Neural progenitor cell (in vitro differentiated cells): Measurements from ENCODE around the gene CMPK2. TPM values are rescaled to one million over a fixed set of nuclear protein-coding genes. Genes with fewer than 3 reads are reported as not detected.

Experiments
- DNase-seq: peaks from one replicate; pipeline ENCODE4 v3.0.0-alpha.2; 2016; ENCODE audit warnings: low spot score
- H2AFZ ChIP-seq: fragments of 200-600 bp; sonication (generic); replicated peaks from 2 replicates; pipeline ENCODE4 v1.6.1; 2016; ENCODE audit warnings: antibody characterized with exemption
- H3F3A ChIP-seq: fragments of 200-600 bp; sonication (generic); 2 replicates; pipeline ENCODE4 v1.6.1; 2016; ENCODE audit warnings: antibody characterized with exemption, low read depth
- H3K27ac ChIP-seq: fragments of 200-600 bp; sonication (generic); 2 replicates; pipeline ENCODE4 v1.5.1; 2016; ENCODE audit warnings: mild to moderate bottlenecking
- H3K27me3 ChIP-seq: fragments of 200-600 bp; sonication (generic); 2 replicates; pipeline ENCODE4 v1.6.1; 2016; ENCODE audit warnings: mild to moderate bottlenecking, moderate library complexity
- H3K36me3 ChIP-seq: fragments of 200-600 bp; sonication (generic); 2 replicates; pipeline ENCODE4 v1.5.1; 2016
- H3K4me1 ChIP-seq: fragments of 200-600 bp; sonication (generic); 2 replicates; pipeline ENCODE4 v1.6.1; 2016; ENCODE audit warnings: mixed run types
- H3K4me2 ChIP-seq: fragments of 200-600 bp; sonication (generic); 2 replicates; pipeline ENCODE4 v1.6.1; 2016
- H3K4me3 ChIP-seq: fragments of 200-600 bp; sonication (generic); 2 replicates; pipeline ENCODE4 v1.5.1; 2016
- H3K79me2 ChIP-seq: fragments of 200-600 bp; sonication (generic); 2 replicates; pipeline ENCODE4 v1.6.1; 2016; ENCODE audit warnings: low read depth
- H3K9ac ChIP-seq: fragments of 200-600 bp; sonication (generic); 2 replicates; pipeline ENCODE4 v1.6.1; 2016
- H3K9me3 ChIP-seq: fragments of 200-600 bp; sonication (generic); 2 replicates; pipeline ENCODE4 v1.5.1; 2016; ENCODE audit warnings: low read depth
- H4K20me1 ChIP-seq: fragments of 200-600 bp; sonication (generic); 2 replicates; pipeline ENCODE4 v1.6.1; 2016; ENCODE audit warnings: low read depth
- H3K27ac Mint-ChIP-seq: 3 replicates; pipeline ENCODE4 v1.8.0; 2021; ENCODE audit warnings: mixed read lengths
- H3K27me3 Mint-ChIP-seq: 2 replicates; pipeline ENCODE4 v1.8.0; 2022; ENCODE audit warnings: low read depth, mild to moderate bottlenecking, inconsistent platforms, moderate library complexity, mixed read lengths; ENCODE audit not compliant: insufficient read depth
- H3K36me3 Mint-ChIP-seq: 3 replicates; pipeline ENCODE4 v1.8.0; 2021; ENCODE audit warnings: mixed read lengths
- H3K4me1 Mint-ChIP-seq: 3 replicates; pipeline ENCODE4 v1.8.0; 2021; ENCODE audit warnings: mixed read lengths
- H3K4me3 Mint-ChIP-seq: 3 replicates; pipeline ENCODE4 v1.8.0; 2021; ENCODE audit warnings: mild to moderate bottlenecking, moderate library complexity, mixed read lengths
- H3K9me3 Mint-ChIP-seq: 3 replicates; pipeline ENCODE4 v1.8.0; 2020; ENCODE audit warnings: mixed read lengths
- EZH2 ChIP-seq: fragments of 200-600 bp; sonication (generic); IDR thresholded peaks from 2 replicates; pipeline ENCODE4 v1.6.1; 2017; ENCODE audit warnings: antibody characterized with exemption, mild to moderate bottlenecking, moderate library complexity
- EZH2phosphoT487 ChIP-seq: fragments of 200-600 bp; sonication (generic); IDR thresholded peaks from 2 replicates; pipeline ENCODE4 v1.6.1; 2017; ENCODE audit warnings: antibody characterized with exemption
- total RNA-seq: library from RNA; depleted of rRNA; stranded (reverse); fragments of >200 nt; gene quantifications from 2 replicates; pipeline ENCODE4 v1.2.3, GENCODE V29; 2015; ENCODE audit warnings: low replicate concordance
- TF ChIP-seq, protein P1 (sequence below): fragments of 200-600 bp; sonication (generic); IDR thresholded peaks from 2 replicates; pipeline ENCODE4 v1.5.1; 2017; ENCODE audit warnings: antibody characterized with exemption, mild to moderate bottlenecking

CMPK2 gene
- total RNA-seq, 1 donor from 2014 or later: not detected

DNA sequence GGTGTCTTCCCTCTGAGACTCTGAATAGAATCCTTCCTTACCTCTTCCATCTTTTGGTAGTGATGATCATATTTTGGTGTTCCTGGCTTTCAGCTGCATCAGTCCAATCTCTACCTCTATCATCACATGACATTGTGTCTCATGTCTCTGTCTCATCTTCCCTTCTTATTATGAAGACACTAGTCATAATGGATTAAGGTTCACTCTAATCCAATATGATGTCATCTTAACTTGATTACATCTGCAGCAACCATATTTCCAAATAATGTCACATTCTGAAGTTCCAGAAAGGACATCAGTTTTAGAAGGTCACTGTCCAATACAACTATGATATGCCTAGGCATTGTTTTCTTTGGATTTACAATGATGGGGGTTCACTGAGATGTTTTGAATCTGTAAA lies 31.5 kb downstream of the CMPK2 start:
- Mint-ChIP-seq H3K9me3 (peaks cover 38% of the 10 kb centered on the region), H3K27me3 (no peaks in the 10 kb centered on the region), H3K36me3 (no peaks in the 10 kb centered on the region), H3K4me1 (no peaks in the 10 kb centered on the region), H3K27ac (no peak overlapping the region), H3K4me3 (no peak overlapping the region)
- H3K4me1 ChIP-seq: no peaks in the 10 kb centered on the region
- no peaks in the 10 kb centered on the region for H3K79me2 ChIP-seq
- TF ChIP-seq, protein P1, sequence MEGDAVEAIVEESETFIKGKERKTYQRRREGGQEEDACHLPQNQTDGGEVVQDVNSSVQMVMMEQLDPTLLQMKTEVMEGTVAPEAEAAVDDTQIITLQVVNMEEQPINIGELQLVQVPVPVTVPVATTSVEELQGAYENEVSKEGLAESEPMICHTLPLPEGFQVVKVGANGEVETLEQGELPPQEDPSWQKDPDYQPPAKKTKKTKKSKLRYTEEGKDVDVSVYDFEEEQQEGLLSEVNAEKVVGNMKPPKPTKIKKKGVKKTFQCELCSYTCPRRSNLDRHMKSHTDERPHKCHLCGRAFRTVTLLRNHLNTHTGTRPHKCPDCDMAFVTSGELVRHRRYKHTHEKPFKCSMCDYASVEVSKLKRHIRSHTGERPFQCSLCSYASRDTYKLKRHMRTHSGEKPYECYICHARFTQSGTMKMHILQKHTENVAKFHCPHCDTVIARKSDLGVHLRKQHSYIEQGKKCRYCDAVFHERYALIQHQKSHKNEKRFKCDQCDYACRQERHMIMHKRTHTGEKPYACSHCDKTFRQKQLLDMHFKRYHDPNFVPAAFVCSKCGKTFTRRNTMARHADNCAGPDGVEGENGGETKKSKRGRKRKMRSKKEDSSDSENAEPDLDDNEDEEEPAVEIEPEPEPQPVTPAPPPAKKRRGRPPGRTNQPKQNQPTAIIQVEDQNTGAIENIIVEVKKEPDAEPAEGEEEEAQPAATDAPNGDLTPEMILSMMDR: no peak
- TF ChIP-seq EZH2: no peak
- no peak for TF ChIP-seq EZH2phosphoT487
- H3K4me3 ChIP-seq: no peak overlapping the region
- no peak overlapping the region for H2AFZ ChIP-seq
- H3F3A ChIP-seq: no peaks in the 10 kb centered on the region
- no peaks in the 10 kb centered on the region for H3K36me3 ChIP-seq
- DNase-seq: no peak
- H4K20me1 ChIP-seq: no peaks in the 10 kb centered on the region
- no peak overlapping the region for H3K4me2 ChIP-seq
- H3K9ac ChIP-seq: no peak overlapping the region
- H3K9me3 ChIP-seq: no peaks in the 10 kb centered on the region
- no peaks in the 10 kb centered on the region for H3K27me3 ChIP-seq
- H3K27ac ChIP-seq: no peak overlapping the region

GRCh38 chr2:6833300-6833604 lies 32.5 kb downstream of the CMPK2 start:
- Histone ChIP-seq H3F3A (no peaks in the 10 kb centered on the region), H3K36me3 (no peaks in the 10 kb centered on the region), H3K27me3 (no peaks in the 10 kb centered on the region), H3K4me3 (no peak overlapping the region), H3K9me3 (no peaks in the 10 kb centered on the region), H3K4me2 (no peak overlapping the region), H3K27ac (no peak overlapping the region), H3K4me1 (no peaks in the 10 kb centered on the region), H3K9ac (no peak overlapping the region), H3K79me2 (no peaks in the 10 kb centered on the region), H4K20me1 (no peaks in the 10 kb centered on the region), H2AFZ (no peak overlapping the region)
- Mint-ChIP-seq H3K4me1 (peaks cover 1% of the 10 kb centered on the region), H3K27me3 (no peaks in the 10 kb centered on the region), H3K27ac (no peak overlapping the region), H3K36me3 (no peaks in the 10 kb centered on the region), H3K9me3 (peaks cover 36% of the 10 kb centered on the region), H3K4me3 (no peak overlapping the region)
- no peak for DNase-seq
- TF ChIP-seq EZH2: no peak
- TF ChIP-seq, protein P1: no peak
- no peak for TF ChIP-seq EZH2phosphoT487

- Histone ChIP-seq H3K27ac (no peak overlapping the region), H3K27me3 (no peaks in the 10 kb centered on the region), H2AFZ (no peak overlapping the region), H3K4me1 (peaks cover 4% of the 10 kb centered on the region), H3K4me3 (no peak overlapping the region), H3K9ac (no peak overlapping the region), H3K9me3 (no peaks in the 10 kb centered on the region), H3K36me3 (no peaks in the 10 kb centered on the region), H4K20me1 (no peaks in the 10 kb centered on the region), H3F3A (no peaks in the 10 kb centered on the region), H3K79me2 (no peaks in the 10 kb centered on the region), H3K4me2 (no peak overlapping the region)
- Mint-ChIP-seq H3K4me1 (peaks cover 6% of the 10 kb centered on the region), H3K27me3 (no peaks in the 10 kb centered on the region), H3K9me3 (peaks cover 36% of the 10 kb centered on the region), H3K27ac (no peak overlapping the region), H3K4me3 (no peak overlapping the region), H3K36me3 (no peaks in the 10 kb centered on the region)
- DNase-seq: no peak
- no peak for TF ChIP-seq EZH2phosphoT487
- TF ChIP-seq, protein P1: no peak
- TF ChIP-seq EZH2: no peak
Measured at GRCh38 chr2:6832596-6833299, 33.0 kb downstream of the CMPK2 start.
